Islet of Langerhans (tissue), 1 donor: Measurements from ENCODE around the gene TPSB2.

Experiments used
- FAIRE-seq: peaks from one replicate; lab custom pipeline; 2011; peaks lifted over from hg19 to GRCh38; lab: Jason Lieb, UNC

Gene TPSB2

DNA sequence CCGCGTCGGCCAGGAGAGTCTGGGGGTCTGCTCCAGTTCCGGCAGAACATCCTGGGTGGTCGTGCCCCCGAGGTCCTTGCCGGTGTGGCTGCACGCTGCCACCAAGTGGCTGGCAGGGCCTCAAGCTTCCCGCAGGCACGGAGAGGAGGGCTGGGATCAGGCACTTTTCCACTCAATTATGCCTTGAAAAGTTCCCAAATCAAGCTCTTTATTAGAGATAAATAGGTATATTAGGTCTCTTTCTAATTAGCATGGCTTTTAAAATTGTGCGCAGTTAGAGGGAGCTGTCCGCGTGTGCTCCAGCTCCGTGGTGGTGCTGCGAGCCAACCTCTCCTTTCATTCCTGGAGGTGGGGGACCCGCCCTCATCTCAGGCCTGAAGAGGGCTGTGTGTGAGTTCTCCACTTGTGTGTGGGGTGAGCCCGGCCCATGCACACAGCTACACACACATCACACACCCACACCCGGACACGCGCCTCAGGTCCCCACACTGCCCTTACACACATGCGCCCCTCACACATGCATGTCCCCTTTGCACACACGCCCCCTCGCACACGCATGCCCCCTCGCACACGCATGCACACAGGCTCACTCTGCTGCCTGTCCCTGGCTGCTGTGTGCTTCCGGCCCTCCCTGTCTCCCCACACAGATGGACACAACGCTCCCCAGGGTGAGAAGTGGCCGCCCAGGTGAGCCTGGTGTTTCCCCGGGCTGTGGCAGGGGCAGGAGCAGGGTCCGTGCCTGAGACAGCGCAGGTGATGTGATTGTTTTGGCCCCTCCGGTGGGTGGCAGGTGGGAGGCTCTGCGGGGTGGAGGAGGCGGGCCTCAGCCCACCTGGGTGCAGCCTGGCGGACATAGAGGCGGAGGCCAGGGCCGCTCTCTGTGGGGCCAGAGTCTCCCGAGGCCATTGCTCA is 48.3 kb downstream of the TPSB2 start:
- FAIRE-seq: no peak

DNA sequence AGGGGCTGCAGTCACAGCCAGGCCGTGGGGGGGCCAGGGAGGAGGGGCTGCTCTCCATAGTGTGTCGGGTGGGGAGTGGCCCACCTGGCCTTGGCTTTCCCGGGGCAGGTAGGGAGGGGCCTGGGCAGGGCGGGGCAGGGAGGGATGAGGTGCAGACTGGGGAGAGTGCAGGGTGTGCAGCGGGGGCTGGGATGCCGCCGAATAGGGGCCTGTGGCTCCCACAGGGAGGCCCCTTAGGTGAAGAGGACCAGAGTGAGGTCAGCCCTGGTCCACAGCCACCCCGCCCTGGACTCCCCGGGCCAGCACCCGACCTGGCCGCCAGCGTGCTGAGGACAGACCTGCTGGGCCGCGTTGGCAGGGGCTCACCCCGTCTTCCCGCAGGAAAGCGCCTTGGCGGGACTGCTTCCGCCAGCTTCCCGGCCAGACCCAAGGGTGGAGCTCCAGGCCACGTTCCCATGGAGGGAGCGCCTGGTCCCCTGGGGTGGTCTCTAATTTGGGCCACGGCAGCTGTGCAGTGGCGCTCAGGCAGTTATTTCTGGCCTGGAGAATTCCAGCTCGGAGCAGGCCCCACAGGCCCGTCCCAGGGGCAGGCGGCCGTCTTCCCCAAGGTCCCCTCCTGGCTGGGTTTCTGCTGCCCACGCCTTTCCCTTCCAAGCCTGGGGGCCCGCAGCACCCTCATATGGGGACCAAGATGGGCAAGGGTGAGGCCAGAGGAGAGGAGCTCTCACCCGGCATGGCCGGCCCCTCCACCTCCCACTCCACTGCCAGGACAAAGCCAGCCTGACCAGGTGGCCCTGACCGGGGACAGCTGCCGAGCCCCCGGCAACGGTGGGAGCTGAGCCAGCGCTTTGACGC is 49.2 kb downstream of the TPSB2 start:
- FAIRE-seq: no peak
